ENCODE results near the gene SETD1B.

GRCh38 chr12:121828306-121828705 is 24.5 kb downstream of the SETD1B start:
- TF ChIP-seq CTCF (conservative IDR thresholded peaks at IDR 0.05; ENCODE audit: low read length) (no peak), EZH2phosphoT487 (IDR thresholded peaks at IDR 0.05; ENCODE audit: borderline replicate concordance) (no peak)
